HG03565 (cell line): ENCODE results near the gene EYS.

Experiments
- ATAC-seq: cut with Tn5 transposase; IDR thresholded peaks from one replicate; pipeline ENCODE4 v1.9.1; 2021; ENCODE audit warnings: mild to moderate bottlenecking, moderate library complexity; ENCODE audit not compliant: unreplicated experiment

The EYS gene

GRCh38 chr6:65707126-65707826 lies at the start of gene EYS:
Gene EYS, minus strand, starts transcription at chr6:65707226. Its CDS starts 211,816 bp downstream, at chr6:65495410.
- ATAC-seq = no peak

GRCh38 chr6:65746302-65746701 lies 39.3 kb upstream of the EYS start:
- ATAC-seq = no peak

GRCh38 chr6:65745614-65746013 lies 38.6 kb upstream of the EYS start:
- no peak for ATAC-seq

DNA sequence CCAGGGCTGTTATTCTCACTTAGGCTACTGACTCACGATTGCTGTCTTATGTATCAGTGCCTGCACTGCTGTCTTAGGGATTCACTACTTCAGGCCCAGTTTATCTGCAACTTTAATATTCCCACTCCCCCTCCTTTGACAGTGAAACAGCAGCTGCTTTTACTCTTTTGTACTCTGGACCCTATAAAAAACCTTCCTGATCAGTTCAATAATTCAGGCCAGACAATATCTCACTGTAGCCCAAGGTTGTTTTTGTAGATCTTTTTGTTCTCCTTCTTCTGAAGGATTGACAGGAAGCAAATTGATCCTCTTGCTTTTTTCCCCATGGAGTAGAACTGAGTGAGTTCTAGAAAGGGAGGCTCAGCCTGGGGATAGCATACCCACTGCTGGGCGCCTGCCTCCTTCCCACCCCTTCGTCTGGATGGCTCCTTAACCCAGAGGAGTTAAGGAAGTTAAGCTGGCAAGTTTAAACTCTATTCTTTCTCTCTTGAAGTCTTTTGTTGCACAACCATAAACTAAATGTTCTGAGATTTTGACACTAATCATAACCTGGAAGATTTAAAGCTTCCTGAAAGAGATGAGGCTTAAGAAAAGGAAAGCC lies 22.0 kb upstream of the EYS start:
- ATAC-seq = no peak

GRCh38 chr6:65719101-65719500 lies 12.1 kb upstream of the EYS start:
- ATAC-seq = no peak

DNA sequence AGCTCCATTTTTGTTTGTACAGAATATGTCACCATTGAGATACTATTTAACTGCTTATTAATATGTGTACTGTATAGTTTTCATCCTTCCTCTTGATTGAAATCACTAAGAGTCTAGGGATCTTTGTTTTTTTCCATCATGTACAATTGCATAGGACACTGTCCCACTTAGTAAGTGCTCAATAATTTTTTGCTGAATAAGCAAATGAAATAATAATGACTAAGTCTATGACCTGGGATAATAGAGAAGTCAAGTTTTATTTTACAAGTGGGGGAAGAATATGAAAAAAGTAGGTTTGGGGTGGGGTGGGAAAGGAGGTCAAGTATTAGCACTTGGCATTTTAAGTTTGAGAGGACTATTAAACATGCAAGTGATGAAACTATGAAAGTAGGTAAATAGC lies 4.5 kb upstream of the EYS start:
- ATAC-seq = no peak

- no peak for ATAC-seq
Measured at GRCh38 chr6:65709099-65709830, 2.2 kb upstream of the EYS start.

DNA sequence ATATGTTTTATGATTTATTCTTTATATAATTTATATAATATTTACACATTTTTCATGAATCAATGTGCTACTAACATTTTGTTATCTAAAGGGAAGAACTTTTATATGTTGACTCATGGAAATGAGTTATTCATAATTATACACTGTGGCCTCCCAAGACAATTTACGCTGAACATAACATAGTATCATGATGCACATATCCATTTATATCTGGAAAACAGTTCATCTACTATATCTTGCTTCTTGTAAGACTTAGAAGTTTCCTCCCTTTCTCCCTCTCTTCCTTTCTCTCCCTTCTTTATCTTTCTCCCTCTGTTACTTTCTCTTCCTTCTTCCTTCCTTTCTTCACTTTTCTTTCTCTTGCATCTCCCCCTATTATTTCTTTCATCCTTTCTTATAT lies 1.1 kb upstream of the EYS start:
- ATAC-seq = no peak

- no peak for ATAC-seq
Measured at GRCh38 chr6:65706436-65706835, 590 bp downstream of the EYS start.

GRCh38 chr6:65701325-65701724 lies 5.7 kb downstream of the EYS start:
- ATAC-seq = no peak

- no peak for ATAC-seq
Measured at GRCh38 chr6:65700561-65700960, 6.5 kb downstream of the EYS start.

DNA sequence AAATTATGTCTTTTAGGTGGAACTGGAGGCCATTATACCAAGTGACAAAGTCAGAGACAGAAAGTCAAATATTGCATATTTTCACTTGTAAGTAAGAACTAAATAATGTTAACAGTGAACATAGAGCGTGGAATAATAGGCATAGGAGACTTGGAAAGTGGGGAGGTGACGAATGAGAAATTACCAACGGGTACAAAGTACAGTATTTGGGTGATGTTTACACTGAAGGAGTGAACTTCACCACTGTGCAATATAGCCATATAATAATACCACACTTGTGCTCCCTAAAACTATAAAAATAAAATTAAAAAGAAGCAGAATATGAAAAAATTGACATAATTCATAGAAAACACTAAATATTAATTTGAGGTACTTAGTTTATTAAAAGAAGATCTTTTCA lies 14.9 kb downstream of the EYS start:
- no peak for ATAC-seq

- no peak for ATAC-seq
Measured at GRCh38 chr6:65680232-65680631, 26.8 kb downstream of the EYS start.

GRCh38 chr6:65671922-65672321 lies 35.1 kb downstream of the EYS start:
- ATAC-seq = no peak

- no peak for ATAC-seq
Measured at GRCh38 chr6:65667916-65668656, 38.9 kb downstream of the EYS start.

- no peak for ATAC-seq
Measured at GRCh38 chr6:65650086-65650485, 56.9 kb downstream of the EYS start.

DNA sequence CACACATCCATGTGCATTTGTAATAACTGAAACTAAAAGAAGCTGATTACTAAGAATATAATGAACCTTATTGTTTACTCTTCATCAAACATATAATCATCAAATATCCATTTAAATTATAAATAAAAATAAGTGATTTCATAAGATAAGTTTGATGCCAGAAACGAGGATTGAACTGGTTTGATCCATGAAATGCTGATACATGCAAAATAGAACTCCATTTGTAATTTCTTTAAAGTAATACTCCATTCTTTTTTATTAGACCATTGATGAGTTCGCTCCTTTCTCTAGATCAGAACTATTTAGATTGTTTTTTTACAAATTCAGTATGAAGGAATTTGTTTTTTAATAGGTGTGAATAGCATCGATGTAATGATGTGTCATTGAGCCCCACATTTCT lies 57.6 kb downstream of the EYS start:
- ATAC-seq = no peak

GRCh38 chr6:65646544-65646943 lies 60.5 kb downstream of the EYS start:
- ATAC-seq = no peak

DNA sequence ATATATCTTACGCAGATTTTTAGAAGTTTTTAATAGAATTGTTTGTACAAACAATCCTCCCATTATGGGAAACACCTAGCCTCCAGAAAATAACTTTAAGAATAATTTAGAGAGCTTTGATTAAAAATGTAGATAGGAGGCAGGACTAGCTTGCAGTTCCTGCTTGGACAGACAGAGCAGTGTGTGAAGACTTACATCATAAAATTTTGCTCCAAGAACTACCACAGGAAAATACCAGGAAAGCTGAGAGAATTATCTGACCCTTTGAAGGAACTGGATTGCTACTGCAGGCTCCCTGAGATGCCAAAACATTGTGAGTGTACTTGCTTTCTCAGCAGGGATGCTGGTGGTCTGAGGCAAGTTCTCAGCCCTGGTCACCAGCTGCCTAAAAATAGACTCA lies 64.2 kb downstream of the EYS start:
- ATAC-seq = no peak

- no peak for ATAC-seq
Measured at GRCh38 chr6:65638047-65638831, 68.8 kb downstream of the EYS start.
